Endometrial microvascular endothelial cells (primary cell): ENCODE results near the gene ELF1. TPM values are rescaled to one million over a fixed set of nuclear protein-coding genes. Genes with fewer than 3 reads are reported as not detected.
"Not testable (repeated sequence)": the region's sequence is repeated elsewhere in the genome, so short reads cannot be mapped to it uniquely, and the experiment has no call there.

Experiments used
- in situ Hi-C: cut with HindIII; loops from 2 replicates; pipeline ENCODE4 v1.10.0; 2017; ENCODE audit warnings: low sequenced_read_pairs, low pct_unique_long_range_greater_than_20kb; ENCODE audit errors: inconsistent ontology term
- total RNA-seq: library from RNA; depleted of rRNA; stranded (reverse); fragments of >200 nt; gene quantifications from one replicate; pipeline ENCODE4 v1.2.3, GENCODE V29; 2015; ENCODE audit errors: inconsistent ontology term

ELF1 gene
- total RNA-seq, 1 donor from 2014 or later = 61.0 TPM

DNA sequence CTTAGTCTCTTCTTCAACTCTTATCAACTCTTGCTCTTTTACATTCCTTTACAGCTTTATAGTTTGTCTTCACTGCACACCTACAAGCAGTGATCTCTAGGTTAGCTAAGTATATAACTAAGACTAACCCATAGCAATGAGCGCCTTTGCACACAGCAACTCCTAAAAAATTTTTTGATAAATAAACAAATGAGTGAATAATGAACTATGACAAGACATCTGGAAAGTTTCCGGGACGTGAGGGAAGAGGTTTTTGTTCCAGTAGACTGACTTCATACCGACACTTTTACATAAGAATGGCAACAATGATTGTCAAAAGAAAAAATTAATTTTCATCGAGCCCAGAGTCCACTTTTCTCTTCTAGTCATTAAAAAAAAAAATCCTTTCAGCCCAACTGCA lies 98.3 kb downstream of the ELF1 start:
- in situ Hi-C loops = no loop called here

DNA sequence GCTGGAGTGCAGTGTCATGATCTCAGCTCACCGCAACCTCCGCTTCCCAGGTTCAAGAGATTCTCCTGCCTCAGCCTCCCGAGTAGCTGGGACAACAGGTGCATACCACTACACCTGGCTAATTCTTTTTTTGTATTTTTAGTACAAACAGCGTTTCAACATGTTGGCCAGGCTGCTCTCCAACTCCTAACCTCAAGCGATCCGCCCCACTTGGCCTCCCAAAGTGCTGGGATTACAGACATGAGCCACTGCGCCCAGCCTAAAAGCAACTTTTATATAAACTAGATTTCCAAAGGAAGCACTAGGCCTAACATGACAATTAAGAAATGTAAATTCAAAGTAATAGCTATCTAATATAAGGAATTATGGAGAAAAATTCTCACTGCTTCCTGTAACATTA lies 99.2 kb downstream of the ELF1 start:
- in situ Hi-C loops = not testable (repeated sequence)

DNA sequence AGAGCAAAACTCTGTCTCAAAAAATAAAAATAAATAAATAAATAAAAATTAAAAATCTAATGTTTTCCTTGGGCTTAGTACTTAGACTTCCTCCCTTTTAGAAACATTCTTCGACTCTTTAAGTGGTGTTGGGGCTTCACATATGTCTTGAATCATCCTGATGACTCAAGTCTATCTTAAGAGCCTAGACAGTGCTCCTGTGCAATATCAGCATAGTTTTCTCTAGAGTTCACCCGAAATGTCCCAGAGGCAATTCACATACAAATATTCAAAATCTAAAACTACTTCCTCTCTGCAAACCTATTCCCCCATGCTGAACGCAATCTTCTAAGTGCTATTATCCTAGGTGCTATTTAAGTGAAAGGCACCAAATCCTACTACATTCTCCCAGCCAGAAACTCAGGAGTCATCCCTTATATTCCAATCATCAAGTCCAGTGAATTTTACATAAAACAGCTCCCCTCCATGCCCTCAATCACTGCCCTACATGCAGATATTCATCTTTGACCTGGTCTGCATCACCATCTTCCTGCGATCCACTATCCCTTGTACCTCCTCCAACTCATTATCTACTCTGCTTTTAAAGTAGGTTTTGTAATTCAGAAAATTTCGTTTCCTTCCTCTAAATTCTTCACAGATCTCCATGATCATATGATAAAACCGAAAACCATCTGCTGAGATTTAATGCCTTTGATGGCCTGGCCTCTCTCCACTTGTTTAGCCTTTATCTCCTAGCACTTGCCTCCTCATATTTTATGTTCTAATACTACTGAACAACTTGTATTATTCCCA lies 102.7 kb downstream of the ELF1 start:
- in situ Hi-C loops = no loop called here

DNA sequence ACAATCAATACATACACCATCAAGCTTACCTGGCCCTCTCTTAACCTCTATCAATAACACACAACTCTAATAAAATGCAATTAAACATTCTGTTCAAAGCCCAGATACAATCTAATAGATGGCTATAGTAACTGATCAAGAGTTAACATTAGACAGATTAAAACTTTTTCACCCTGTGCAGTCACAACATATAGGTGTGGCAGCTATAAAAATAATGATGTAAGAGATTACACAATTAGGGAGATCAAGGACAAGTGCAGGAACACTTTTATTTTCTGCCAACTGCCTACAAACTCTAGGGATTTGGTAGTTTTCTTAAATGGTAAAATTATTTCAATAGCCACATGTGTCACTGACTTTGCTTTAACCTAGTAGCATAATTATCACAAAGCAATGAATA lies 104.3 kb downstream of the ELF1 start:
- in situ Hi-C loops = not testable (repeated sequence)

DNA sequence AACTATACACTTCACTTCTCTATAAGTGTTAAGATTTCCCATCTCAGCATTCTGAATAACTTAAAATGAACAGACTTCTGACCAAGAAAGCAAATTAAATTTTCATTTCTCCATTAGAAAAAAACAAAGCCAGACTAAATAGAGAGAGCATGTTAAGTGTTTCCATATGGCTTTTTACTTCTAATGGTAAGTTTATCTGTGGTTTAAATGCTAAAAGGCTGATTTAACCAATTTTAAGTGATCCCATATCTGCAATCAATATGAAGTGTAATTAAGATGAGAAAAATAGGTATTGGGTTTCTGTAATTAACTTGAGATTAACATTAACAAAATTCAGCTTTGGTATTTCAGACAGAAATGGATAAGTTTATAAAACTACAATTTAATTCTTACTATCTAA lies 107.8 kb downstream of the ELF1 start:
- in situ Hi-C loops = no loop called here

DNA sequence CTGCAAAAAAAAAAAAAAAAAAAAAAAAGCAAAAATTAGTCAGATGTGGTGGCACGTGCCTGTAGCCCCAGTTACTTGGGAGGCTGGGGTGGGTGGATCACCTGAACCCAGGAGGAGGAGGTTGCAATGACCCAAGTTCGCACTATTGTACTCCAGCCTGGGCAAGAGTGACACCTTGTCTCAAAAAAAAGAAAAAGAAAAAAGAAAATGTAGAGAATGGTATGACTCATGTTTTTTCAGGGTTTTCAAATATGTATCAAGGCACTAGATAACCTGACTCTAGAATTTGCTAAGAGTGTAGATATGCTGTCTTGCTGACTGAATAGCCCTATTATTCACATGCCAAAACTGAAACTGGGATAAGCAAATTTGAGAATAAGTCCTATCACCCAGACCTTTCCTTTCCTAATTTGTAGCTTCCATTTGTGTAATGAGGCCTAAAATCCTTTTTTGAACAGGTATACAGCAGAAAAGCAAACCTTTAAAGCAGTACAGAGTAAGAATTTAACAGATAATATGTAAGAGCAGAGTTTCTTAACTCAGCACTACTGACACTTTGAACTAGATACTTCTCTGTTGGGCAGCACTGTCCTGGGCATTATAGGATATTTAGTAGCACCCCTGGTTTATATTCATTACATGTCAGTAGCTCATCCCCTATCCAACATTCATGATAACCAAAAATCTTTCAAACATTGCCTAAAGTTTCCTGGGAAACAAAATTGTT lies 108.6 kb downstream of the ELF1 start:
- in situ Hi-C loops = no loop called here

DNA sequence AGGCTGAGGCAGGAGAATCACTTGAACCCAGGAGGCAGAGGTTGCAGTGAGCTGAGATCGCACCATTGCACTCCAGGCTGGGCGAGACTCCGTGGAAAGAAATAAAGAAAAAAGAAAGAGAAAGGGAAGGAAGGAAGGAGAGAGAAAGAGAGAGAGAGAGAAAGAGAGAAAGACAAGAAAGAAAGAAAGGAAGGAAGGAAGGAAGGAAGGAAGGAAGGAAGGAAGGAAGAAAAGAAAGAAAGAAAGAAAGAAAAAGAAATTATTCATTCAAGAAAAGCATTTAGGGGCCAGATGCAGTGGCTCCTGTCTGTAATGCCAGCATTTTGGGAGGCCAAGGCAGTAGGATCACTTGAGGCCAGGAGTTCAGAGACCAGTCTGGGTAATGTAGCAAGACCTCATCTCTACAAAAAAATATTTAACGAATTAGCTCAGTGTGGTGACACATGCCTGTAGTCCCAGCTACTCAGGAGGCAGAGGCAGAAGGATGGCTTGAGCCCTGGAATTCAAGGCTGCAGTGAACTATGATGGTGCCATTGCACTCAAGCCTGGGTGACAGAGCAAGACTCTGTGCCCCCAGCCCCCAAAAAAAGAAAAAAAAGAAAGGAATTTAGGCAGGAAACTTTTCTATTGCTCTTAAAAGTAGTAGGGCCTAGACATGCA lies 109.4 kb downstream of the ELF1 start:
- in situ Hi-C loops = not testable (repeated sequence)

DNA sequence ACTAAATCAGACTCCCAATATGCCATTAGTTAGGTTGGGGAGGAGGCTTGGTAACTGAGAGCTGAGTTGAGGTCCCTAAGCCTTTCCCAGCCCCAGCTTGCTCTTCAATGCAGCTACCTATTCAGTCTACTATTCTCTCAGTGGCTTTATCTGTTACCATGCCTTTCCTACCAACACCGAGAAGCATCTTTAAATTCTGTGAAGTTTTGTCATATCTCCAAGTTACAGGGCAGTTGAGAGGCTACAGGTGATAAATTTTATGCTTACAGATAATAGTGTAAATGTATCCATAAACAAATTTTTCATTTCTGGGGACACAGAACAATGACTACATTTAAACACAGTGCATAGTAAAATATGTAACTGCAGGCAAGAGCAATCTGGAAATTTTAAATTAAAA lies 110.6 kb downstream of the ELF1 start:
- in situ Hi-C loops = no loop called here

DNA sequence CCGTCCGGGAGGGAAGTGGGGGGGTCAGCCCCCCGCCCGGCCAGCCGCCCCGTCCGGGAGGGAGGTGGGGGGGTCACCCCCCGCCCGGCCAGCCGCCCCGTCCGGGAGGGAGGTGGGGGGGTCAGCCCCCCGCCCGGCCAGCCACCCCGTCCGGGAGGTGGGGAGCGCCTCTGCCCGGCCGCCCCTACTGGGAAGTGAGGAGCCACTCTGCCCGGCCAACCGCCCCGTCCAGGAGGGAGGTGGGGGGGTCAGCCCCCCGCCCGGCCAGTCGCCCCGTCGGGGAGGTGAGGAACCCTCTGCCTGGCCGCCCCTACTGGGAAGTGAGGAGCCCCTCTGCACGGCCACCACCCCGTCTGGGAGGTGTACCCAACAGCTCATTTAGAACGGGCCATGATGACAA lies 118.1 kb downstream of the ELF1 start:
- in situ Hi-C loops = not testable (repeated sequence)

DNA sequence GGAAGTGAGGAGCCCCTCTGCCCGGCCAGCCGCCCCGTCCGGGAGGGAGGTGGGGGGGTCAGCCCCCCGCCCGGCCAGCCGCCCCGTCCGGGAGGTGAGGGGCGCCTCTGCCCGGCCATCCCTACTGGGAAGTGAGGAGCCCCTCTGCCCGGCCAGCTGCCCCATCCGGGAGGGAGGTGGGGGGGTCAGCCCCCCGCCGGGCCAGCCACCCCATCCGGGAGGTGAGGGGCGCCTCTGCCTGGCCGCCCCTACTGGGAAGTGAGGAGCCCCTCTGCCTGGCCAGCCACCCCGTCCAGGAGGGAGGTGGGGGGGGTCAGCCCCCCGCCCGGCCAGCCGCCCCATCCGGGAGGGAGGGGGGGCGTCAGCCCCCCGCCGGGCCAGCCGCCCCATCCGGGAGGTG lies 118.5 kb downstream of the ELF1 start:
- in situ Hi-C loops = not testable (repeated sequence)

DNA sequence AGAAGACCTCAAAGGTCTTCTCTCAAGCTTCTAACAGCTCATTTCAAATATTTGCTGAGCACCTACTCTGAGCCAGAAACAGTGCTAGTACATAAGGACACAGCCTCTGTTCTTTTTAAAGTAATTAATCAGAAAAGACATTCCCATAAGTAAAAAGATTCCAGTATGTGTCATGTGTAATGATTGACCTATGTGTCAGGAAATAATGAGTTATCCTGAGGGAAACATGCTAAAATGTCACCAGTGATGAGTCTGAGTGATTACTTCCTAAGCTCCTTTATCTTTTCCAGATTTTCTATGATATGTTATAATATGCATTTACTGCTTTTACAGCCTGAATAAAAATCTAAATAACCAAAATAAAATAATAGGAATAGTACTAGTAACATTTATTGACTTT lies 122.1 kb downstream of the ELF1 start:
- in situ Hi-C loops = no loop called here

DNA sequence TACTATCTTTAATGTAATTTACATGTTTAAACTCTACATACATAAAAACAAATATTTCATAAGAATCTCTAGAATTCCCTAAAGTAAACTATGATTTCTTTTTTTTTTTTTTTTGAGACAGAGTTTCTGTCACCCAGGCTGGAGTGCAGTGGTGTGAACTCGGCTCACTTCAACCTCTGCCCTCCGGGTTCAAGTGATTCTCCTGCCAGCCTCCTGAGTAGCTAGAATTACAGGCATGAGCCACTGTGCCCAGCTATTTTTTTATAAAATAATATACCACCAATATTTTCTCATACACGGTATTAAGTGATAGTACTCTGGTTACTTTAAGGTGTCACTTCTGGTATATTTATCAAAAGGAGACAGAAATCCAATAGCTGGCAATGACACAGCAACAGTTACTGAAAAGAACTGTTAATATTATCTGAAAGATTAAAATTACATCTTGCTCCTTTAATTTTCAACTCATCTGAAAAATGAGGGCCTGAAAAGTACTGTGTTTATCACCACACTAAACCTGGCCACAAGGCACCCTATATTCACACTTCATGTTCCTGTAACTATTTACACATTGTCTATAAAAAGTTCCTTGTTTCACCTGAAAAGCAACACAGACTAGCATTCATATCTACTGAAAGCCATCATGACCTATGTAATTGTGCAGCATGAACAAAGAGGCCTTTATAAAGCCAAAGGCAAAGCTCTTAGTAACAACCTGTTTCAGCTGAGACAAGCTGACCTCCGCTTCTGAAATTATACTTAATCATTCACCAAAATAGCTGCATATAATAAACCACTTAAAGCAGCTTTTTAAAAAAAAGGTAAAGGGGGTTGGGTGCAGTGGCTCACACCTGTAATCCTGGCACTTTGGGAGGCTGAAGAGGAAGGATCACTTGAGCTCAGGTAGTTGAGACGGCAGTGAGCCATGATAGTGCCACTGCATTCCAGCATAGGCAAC lies 123.6 kb downstream of the ELF1 start:
- in situ Hi-C loops = no loop called here

DNA sequence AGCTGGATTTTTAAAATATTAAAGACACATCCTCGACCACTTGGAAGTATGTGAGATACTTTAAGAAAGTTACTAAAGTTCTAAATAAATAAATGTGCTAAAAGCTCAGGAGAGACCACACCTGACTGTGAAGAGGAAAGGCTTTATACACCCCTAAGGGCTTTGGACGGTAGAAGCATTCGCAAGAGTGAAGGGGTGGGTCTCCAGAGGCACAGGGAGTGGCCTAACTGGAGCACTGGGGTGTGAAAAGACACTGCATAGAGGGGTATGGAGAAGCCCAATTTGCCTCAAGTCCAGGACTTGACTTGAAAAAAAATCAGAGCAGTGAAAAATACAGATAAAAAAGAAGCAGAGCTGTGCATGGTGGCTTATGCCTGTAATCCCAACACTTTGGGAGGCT lies 125.5 kb downstream of the ELF1 start:
- in situ Hi-C loops = not testable (repeated sequence)

DNA sequence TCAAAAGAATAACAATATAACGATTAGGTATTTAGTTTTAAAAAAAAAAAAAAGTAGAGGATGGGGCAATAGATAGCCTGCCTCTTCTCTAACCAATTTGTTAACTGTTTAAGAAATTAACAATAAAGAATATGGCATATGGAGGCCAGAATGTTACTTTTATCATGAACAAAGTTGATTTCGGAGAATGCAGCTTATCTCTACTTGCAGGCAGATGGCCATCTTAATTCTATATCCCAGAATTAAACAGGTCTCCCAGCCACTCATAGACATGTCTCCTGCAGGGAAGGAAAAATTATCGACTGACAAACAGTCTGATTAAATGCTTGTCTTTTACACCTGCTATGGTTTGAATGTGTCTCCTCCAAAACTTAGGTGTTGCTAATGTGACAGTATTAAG lies 133.1 kb downstream of the ELF1 start:
- in situ Hi-C loops = no loop called here

DNA sequence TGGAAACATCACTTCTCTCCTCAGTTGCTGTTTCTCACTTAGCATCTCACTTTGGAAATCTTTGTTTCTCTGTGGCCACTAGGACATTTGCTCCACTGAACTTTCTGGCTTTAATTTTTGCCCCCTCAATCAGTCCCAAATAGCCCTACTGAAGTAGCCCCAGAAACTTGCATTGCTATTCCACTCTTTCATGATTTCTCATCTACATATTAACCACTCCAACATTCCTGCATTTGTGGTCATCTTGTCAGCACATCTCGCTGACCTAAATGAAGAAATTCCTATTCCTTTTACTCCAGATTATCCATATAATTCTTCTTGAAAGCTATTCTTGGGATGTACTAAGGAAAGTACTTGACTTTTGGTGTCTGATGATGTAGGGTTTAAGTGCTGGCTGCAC lies 134.9 kb downstream of the ELF1 start:
- in situ Hi-C loops = not testable (repeated sequence)
